Motor neuron (in vitro differentiated cells): ENCODE results near the gene P4HA1. TPM values are rescaled to one million over a fixed set of nuclear protein-coding genes. Genes with fewer than 3 reads are reported as not detected.
A peak's percentile ranks its signal among the peaks of the same experiment; 100 is the strongest.

Experiments
- ATAC-seq, 8 experiments: fragments of 200-7000 bp; cut with Tn5 transposase; replicated peaks in 6 of 8; 2 replicates each; pipeline ENCODE4 v1.8.0; 2021; ENCODE audit warnings: mild to moderate bottlenecking in 8 of 8, moderate library complexity in 8 of 8
- H3K27ac ChIP-seq, 2 donors: fragments of 250-450 bp; sonication (Bioruptor Pico); 2 replicates each; pipeline ENCODE4 v1.9.0; 2021; ENCODE audit warnings: antibody characterized with exemption in 2 of 2, mild to moderate bottlenecking in 2 of 2, moderate library complexity in 1 of 2
- H3K4me1 ChIP-seq, 2 donors: fragments of 250-450 bp; sonication (Bioruptor Pico); replicated peaks in 1 of 2; 2 replicates each; pipeline ENCODE4 v1.6.1; 2021; ENCODE audit warnings: antibody characterized with exemption in 2 of 2, mild to moderate bottlenecking in 2 of 2, moderate library complexity in 1 of 2
- H3K4me3 ChIP-seq, 5 donors: fragments of 250-450 bp; sonication (Bioruptor Pico); 2 replicates each; pipeline ENCODE4 v1.9.0; 2021; ENCODE audit warnings: antibody characterized with exemption in 5 of 5, mild to moderate bottlenecking in 5 of 5, moderate library complexity in 4 of 5
- WGBS, 10 experiments: fragments of 450-650 bp; shearing (Covaris generic); methylation state at CpG; one replicate each; pipeline ENCODE4 v1.0.0; 2022; 5-methylcytosine and 5-hydroxymethylcytosine counted together
- in situ Hi-C, 9 experiments: fragments of 400-800 bp; cut with MboI; loops; one replicate each; pipeline ENCODE4 v1.15.0; 2021; ENCODE audit warnings: low sequenced_read_pairs in 9 of 9, low pct_unique_long_range_greater_than_20kb in 2 of 9; ENCODE audit not compliant: unreplicated experiment in 9 of 9
- total RNA-seq, 8 experiments: library from RNA; unstranded; fragments of 300-600 nt; gene quantifications; 2 replicates each; pipeline versions ENCODE4 v1.2.3 to v1.2.4, GENCODE V29; 2022

Gene P4HA1
- total RNA-seq, 8 experiments from 2014 or later: 12.8 to 163 (median 82.2) TPM

- 88 to 100% (median 96%) methylated on average over 1 to 4 of the region's 4 CpGs for whole genome bisulfite sequencing, 10 experiments
- in situ Hi-C loops: no loop called here
- ATAC-seq: no peak
- Histone ChIP-seq H3K4me1 (peaks cover 0 to 6% of the 10 kb centered on the region in 2 donors), H3K4me3 (no peak overlapping the region), H3K27ac (no peak overlapping the region)
Observed at GRCh38 chr10:73086816-73087215, 9.8 kb downstream of the P4HA1 start.

- no peak overlapping the region for H3K4me3 ChIP-seq
- H3K4me1 ChIP-seq: peaks cover 0 to 2% of the 10 kb centered on the region in 2 donors
- no peak for ATAC-seq
- H3K27ac ChIP-seq: no peak overlapping the region
- in situ Hi-C loops: no loop called here
- 52 to 100% (median 90%) methylated on average over 1 to 5 of the region's 5 CpGs for WGBS, 10 experiments
Observed at GRCh38 chr10:73084209-73084608, 12.5 kb downstream of the P4HA1 start.

GRCh38 chr10:73083221-73083620, 13.4 kb downstream of the P4HA1 start:
- H3K4me3 ChIP-seq: no peak overlapping the region
- in situ Hi-C loops: no loop called here
- WGBS, 10 experiments: 35 to 100% (median 83%) methylated on average over 1 to 2 of the region's 2 CpGs; no CpG with 5 or more reads in 1 of the 10 experiments
- peaks cover 0 to 2% of the 10 kb centered on the region in 2 donors for H3K4me1 ChIP-seq
- no peak overlapping the region for H3K27ac ChIP-seq
- ATAC-seq: no peak

- in situ Hi-C loops: no loop called here
- peaks cover 0 to 2% of the 10 kb centered on the region in 2 donors for H3K4me1 ChIP-seq
- no peak for ATAC-seq
- WGBS, 10 experiments: 63 to 100% (median 94%) methylated on average over 1 to 3 of the region's 3 CpGs
- H3K4me3 ChIP-seq: no peak overlapping the region
- H3K27ac ChIP-seq: no peak overlapping the region
Observed at GRCh38 chr10:73079779-73080541, 16.7 kb downstream of the P4HA1 start.

- Histone ChIP-seq H3K27ac (no peak overlapping the region), H3K4me3 (no peak overlapping the region), H3K4me1 (no peaks in the 10 kb centered on the region)
- peak in 4 of 8 experiments; percentile 41 to 77 (median 56) for ATAC-seq
- 54 to 100% (median 83%) methylated on average over 1 to 6 of the region's 6 CpGs for WGBS, 10 experiments
- in situ Hi-C loops: no loop called here
Observed at GRCh38 chr10:73076360-73077183, 20.1 kb downstream of the P4HA1 start.

GRCh38 chr10:73075829-73076228, 20.8 kb downstream of the P4HA1 start:
- Histone ChIP-seq H3K27ac (no peak overlapping the region), H3K4me1 (no peaks in the 10 kb centered on the region), H3K4me3 (no peak overlapping the region)
- WGBS, 10 experiments: 92 to 100% (median 94%) methylated on average over 2 to 3 of the region's 3 CpGs; no CpG with 5 or more reads in 5 of the 10 experiments
- in situ Hi-C loops: no loop called here
- ATAC-seq: no peak

- Histone ChIP-seq H3K4me1 (no peaks in the 10 kb centered on the region), H3K27ac (no peak overlapping the region), H3K4me3 (no peak overlapping the region)
- no peak for ATAC-seq
- in situ Hi-C loops: loop anchor here in 2 of 9 experiments (25.0 kb wide), 2 partner anchors 386 to 711 kb away; partner anchors contain the start of genes DNAJB12 (in 2 of the 2) and MCU (in 1 of the 2)
Observed at GRCh38 chr10:73073627-73074026, 23.0 kb downstream of the P4HA1 start.

GRCh38 chr10:73065441-73065840, 31.2 kb downstream of the P4HA1 start:
- no peak for ATAC-seq

GRCh38 chr10:73061743-73062142, 34.9 kb downstream of the P4HA1 start:
- no peak overlapping the region for H3K4me3 ChIP-seq
- no peak for ATAC-seq
- H3K4me1 ChIP-seq: no peaks in the 10 kb centered on the region
- in situ Hi-C loops: loop anchor here in 2 of 9 experiments (25.0 kb wide), 2 partner anchors 374 to 699 kb away; partner anchors contain the start of genes DNAJB12 (in 2 of the 2) and MCU (in 1 of the 2)
- WGBS, 10 experiments: 67 to 100% (median 100%) methylated on average over 1 of the region's 1 CpG; no CpG with 5 or more reads in 3 of the 10 experiments
- no peak overlapping the region for H3K27ac ChIP-seq

More at GRCh38 chr10:73065441-73065840, 31.2 kb downstream of the P4HA1 start:
- in situ Hi-C loops: loop anchor here in 2 of 9 experiments (25.0 kb wide), 2 partner anchors 378 to 703 kb away; partner anchors contain the start of genes DNAJB12 (in 2 of the 2) and MCU (in 1 of the 2)
- WGBS, 10 experiments: 20 to 100% (median 89%) methylated on average over 1 of the region's 1 CpG; no CpG with 5 or more reads in 1 of the 10 experiments
- Histone ChIP-seq H3K27ac (no peak overlapping the region), H3K4me3 (no peak overlapping the region), H3K4me1 (no peaks in the 10 kb centered on the region)

- no peak overlapping the region for H3K4me3 ChIP-seq
- whole genome bisulfite sequencing, 10 experiments: 20 to 91% (median 44%) methylated on average over 1 to 5 of the region's 5 CpGs
- in situ Hi-C loops: loop anchor here in 2 of 9 experiments (25.0 kb wide), 2 partner anchors 374 to 699 kb away; partner anchors contain the start of genes DNAJB12 (in 2 of the 2) and MCU (in 1 of the 2)
- ATAC-seq: peak in 4 of 8 experiments; percentile 50 to 77 (median 70)
- no peak overlapping the region for H3K27ac ChIP-seq
- H3K4me1 ChIP-seq: no peaks in the 10 kb centered on the region
Observed at GRCh38 chr10:73060738-73061635, 35.7 kb downstream of the P4HA1 start.

- ATAC-seq: no peak
- no peak overlapping the region for H3K4me3 ChIP-seq
- no peaks in the 10 kb centered on the region for H3K4me1 ChIP-seq
- no peak overlapping the region for H3K27ac ChIP-seq
- in situ Hi-C loops: loop anchor here in 2 of 9 experiments (25.0 kb wide), 2 partner anchors 373 to 698 kb away; partner anchors contain the start of genes DNAJB12 (in 2 of the 2) and MCU (in 1 of the 2)
- 71 to 100% (median 100%) methylated on average over 1 of the region's 1 CpG; no CpG with 5 or more reads in 7 of the 10 experiments for WGBS, 10 experiments
Observed at GRCh38 chr10:73060173-73060572, 36.5 kb downstream of the P4HA1 start.

- WGBS, 10 experiments: 82 to 100% (median 96%) methylated on average over 1 to 6 of the region's 6 CpGs; no CpG with 5 or more reads in 1 of the 10 experiments
- in situ Hi-C loops: loop anchor here in 2 of 9 experiments (25.0 kb wide), 2 partner anchors 371 to 696 kb away; partner anchors contain the start of genes DNAJB12 (in 2 of the 2) and MCU (in 1 of the 2)
- no peak overlapping the region for H3K27ac ChIP-seq
- ATAC-seq: no peak
- H3K4me1 ChIP-seq: no peaks in the 10 kb centered on the region
- no peak overlapping the region for H3K4me3 ChIP-seq
Observed at GRCh38 chr10:73058057-73058591, 38.5 kb downstream of the P4HA1 start.
